Measurements from ENCODE around the gene BCORL1.

BCORL1 gene

GRCh38 chrX:129980540-129981199 lies 1.8 kb upstream of the BCORL1 start:
- no peak overlapping the region; the same call in 1 of the 2 replicates for H3K9ac ChIP-seq (ENCODE audit: low read length)
- peaks cover 9% of the 10 kb centered on the region for H3K4me1 ChIP-seq (ENCODE audit: low read length)
- H3K27ac ChIP-seq (ENCODE audit: low read length): no peak overlapping the region
- peak overlapping the region; percentile 60 for H3K4me3 ChIP-seq (ENCODE audit: low read length)
- DNase-seq: no peak
- H3K79me2 ChIP-seq (ENCODE audit: low read length): no peaks in the 10 kb centered on the region
- H3K36me3 ChIP-seq (replicated peaks; ENCODE audit: insufficient read depth, low read length): no peaks in the 10 kb centered on the region
- no peaks in the 10 kb centered on the region for H3K9me2 ChIP-seq (replicated peaks; ENCODE audit: insufficient read depth, low read length)
- H4K20me1 ChIP-seq (ENCODE audit: insufficient read depth, low read length): no peaks in the 10 kb centered on the region
- TF ChIP-seq, protein P1, sequence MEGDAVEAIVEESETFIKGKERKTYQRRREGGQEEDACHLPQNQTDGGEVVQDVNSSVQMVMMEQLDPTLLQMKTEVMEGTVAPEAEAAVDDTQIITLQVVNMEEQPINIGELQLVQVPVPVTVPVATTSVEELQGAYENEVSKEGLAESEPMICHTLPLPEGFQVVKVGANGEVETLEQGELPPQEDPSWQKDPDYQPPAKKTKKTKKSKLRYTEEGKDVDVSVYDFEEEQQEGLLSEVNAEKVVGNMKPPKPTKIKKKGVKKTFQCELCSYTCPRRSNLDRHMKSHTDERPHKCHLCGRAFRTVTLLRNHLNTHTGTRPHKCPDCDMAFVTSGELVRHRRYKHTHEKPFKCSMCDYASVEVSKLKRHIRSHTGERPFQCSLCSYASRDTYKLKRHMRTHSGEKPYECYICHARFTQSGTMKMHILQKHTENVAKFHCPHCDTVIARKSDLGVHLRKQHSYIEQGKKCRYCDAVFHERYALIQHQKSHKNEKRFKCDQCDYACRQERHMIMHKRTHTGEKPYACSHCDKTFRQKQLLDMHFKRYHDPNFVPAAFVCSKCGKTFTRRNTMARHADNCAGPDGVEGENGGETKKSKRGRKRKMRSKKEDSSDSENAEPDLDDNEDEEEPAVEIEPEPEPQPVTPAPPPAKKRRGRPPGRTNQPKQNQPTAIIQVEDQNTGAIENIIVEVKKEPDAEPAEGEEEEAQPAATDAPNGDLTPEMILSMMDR (IDR thresholded peaks at IDR 0.05; ENCODE audit: low read length): no peak
- TF ChIP-seq EZH2phosphoT487 (IDR thresholded peaks at IDR 0.05; ENCODE audit: low read length) (no peak), EZH2 (optimal IDR thresholded peaks at IDR 0.05; ENCODE audit: low read depth, low read length) (no peak)
- no peaks in the 10 kb centered on the region for H3K27me3 ChIP-seq (replicated peaks; ENCODE audit: insufficient read depth, low read length)
- peak overlapping the region; percentile 85 for H3K4me2 ChIP-seq (ENCODE audit: low read depth, low read length)
- no peaks in the 10 kb centered on the region for H3K9me3 ChIP-seq (replicated peaks; ENCODE audit: insufficient read depth, low read length)
- peak overlapping the region; percentile 45; the same call in 1 of the 2 replicates for H2AFZ ChIP-seq (ENCODE audit: low read length)
- no peaks in the 10 kb centered on the region for H3F3A ChIP-seq (ENCODE audit: insufficient read depth, low read length)

- DNase-seq: no peak
- Histone ChIP-seq H3K79me2 (ENCODE audit: low read length) (no peaks in the 10 kb centered on the region), H3K9me2 (replicated peaks; ENCODE audit: insufficient read depth, low read length) (no peaks in the 10 kb centered on the region), H3K4me2 (ENCODE audit: low read depth, low read length) (peak overlapping the region; percentile 85), H3K27ac (ENCODE audit: low read length) (no peak overlapping the region), H3K27me3 (replicated peaks; ENCODE audit: insufficient read depth, low read length) (no peaks in the 10 kb centered on the region), H3K9me3 (replicated peaks; ENCODE audit: insufficient read depth, low read length) (no peaks in the 10 kb centered on the region), H3F3A (ENCODE audit: insufficient read depth, low read length) (no peaks in the 10 kb centered on the region), H3K9ac (ENCODE audit: low read length) (no peak overlapping the region; the same call in 1 of the 2 replicates), H2AFZ (ENCODE audit: low read length) (peak overlapping the region; percentile 45), H3K4me1 (ENCODE audit: low read length) (peaks cover 8% of the 10 kb centered on the region), H3K4me3 (ENCODE audit: low read length) (peak overlapping the region; percentile 60), H4K20me1 (ENCODE audit: insufficient read depth, low read length) (no peaks in the 10 kb centered on the region), H3K36me3 (replicated peaks; ENCODE audit: insufficient read depth, low read length) (no peaks in the 10 kb centered on the region)
- TF ChIP-seq, protein P1 (IDR thresholded peaks at IDR 0.05; ENCODE audit: low read length): no peak
- TF ChIP-seq EZH2 (optimal IDR thresholded peaks at IDR 0.05; ENCODE audit: low read depth, low read length): no peak
Measured at GRCh38 chrX:129981200-129981553, 1.3 kb upstream of the BCORL1 start.

- H2AFZ ChIP-seq (ENCODE audit: low read length): peak overlapping the region; percentile 45; the same call in 1 of the 2 replicates
- no peak for DNase-seq
- no peaks in the 10 kb centered on the region for H3K79me2 ChIP-seq (ENCODE audit: low read length)
- TF ChIP-seq EZH2phosphoT487 (IDR thresholded peaks at IDR 0.05; ENCODE audit: low read length) (no peak), EZH2 (optimal IDR thresholded peaks at IDR 0.05; ENCODE audit: low read depth, low read length) (no peak)
- TF ChIP-seq, protein P1 (IDR thresholded peaks at IDR 0.05; ENCODE audit: low read length): no peak
- no peaks in the 10 kb centered on the region for H3K9me2 ChIP-seq (replicated peaks; ENCODE audit: insufficient read depth, low read length)
- H3K4me3 ChIP-seq (ENCODE audit: low read length): peak overlapping the region; percentile 60
- no peaks in the 10 kb centered on the region for H4K20me1 ChIP-seq (ENCODE audit: insufficient read depth, low read length)
- H3K4me1 ChIP-seq (ENCODE audit: low read length): peaks cover 3% of the 10 kb centered on the region
- no peaks in the 10 kb centered on the region for H3K27me3 ChIP-seq (replicated peaks; ENCODE audit: insufficient read depth, low read length)
- peak overlapping the region; percentile 85 for H3K4me2 ChIP-seq (ENCODE audit: low read depth, low read length)
- H3K9me3 ChIP-seq (replicated peaks; ENCODE audit: insufficient read depth, low read length): no peaks in the 10 kb centered on the region
- no peaks in the 10 kb centered on the region for H3F3A ChIP-seq (ENCODE audit: insufficient read depth, low read length)
- H3K27ac ChIP-seq (ENCODE audit: low read length): no peak overlapping the region
- H3K9ac ChIP-seq (ENCODE audit: low read length): no peak overlapping the region; the same call in 1 of the 2 replicates
- no peaks in the 10 kb centered on the region for H3K36me3 ChIP-seq (replicated peaks; ENCODE audit: insufficient read depth, low read length)
Measured at GRCh38 chrX:129981752-129982299, 609 bp upstream of the BCORL1 start.

All from MM.1S (cell line).